HEK293 (cell line): ENCODE data around the gene EXD1.

Source experiments
- CTCF ChIA-PET: fragments of 350-600 bp; formaldehyde crosslinking; extraction: SDS; loops from one replicate; lab custom pipeline; 2021; ENCODE audit warnings: antibody characterized with exemption; lab: Yijun Ruan, JAX
- POLR2A ChIA-PET: fragments of 300-600 bp; formaldehyde crosslinking; extraction: SDS; loops from one replicate; lab custom pipeline; 2020; ENCODE audit warnings: antibody characterized with exemption, inconsistent platforms; lab: Yijun Ruan, JAX
- H3K27ac ChIP-seq: fragments of 200-500 bp; sonication (Bioruptor generic); 2 replicates; pipeline ENCODE4 v1.5.1; 2014; ENCODE audit warnings: low read depth, low read length, control low read depth, inconsistent platforms; ENCODE audit errors: extremely low read depth
- H3K36me3 ChIP-seq, 2 experiments: fragments of 200-500 bp in 1 of 2; sonication (Bioruptor generic) in 1 of 2; 1 replicate in 1 of 2; 2 replicates in 1 of 2; pipeline ENCODE4 v1.5.1; 2014 to 2017; ENCODE audit warnings: inconsistent platforms in 2 of 2, low read length in 2 of 2; ENCODE audit not compliant: control insufficient read depth in 2 of 2, insufficient read depth in 1 of 2
- H3K4me1 ChIP-seq: fragments of 200-500 bp; sonication (Bioruptor generic); 2 replicates; pipeline ENCODE4 v1.5.1; 2014; ENCODE audit warnings: mild to moderate bottlenecking, low read length, inconsistent platforms; ENCODE audit not compliant: control insufficient read depth, insufficient read depth
- H3K4me3 ChIP-seq: 2 replicates; pipeline ENCODE4 v1.5.1; 2011; ENCODE audit warnings: low read depth, mild to moderate bottlenecking, control low read depth, low read length, moderate library complexity
- H3K9me3 ChIP-seq: fragments of 200-500 bp; sonication (Bioruptor generic); 2 replicates; pipeline ENCODE4 v1.5.1; 2014; ENCODE audit warnings: low read depth, low read length, inconsistent platforms; ENCODE audit not compliant: control insufficient read depth, insufficient read depth
- KLF7 ChIP-seq: fragments of 450-650 bp; formaldehyde crosslinking; IDR thresholded peaks from 2 replicates; pipeline ENCODE4 v1.5.1; 2016; ENCODE audit warnings: missing biosample characterization, missing genetic modification characterization, borderline replicate concordance
- PBX3 ChIP-seq: sonication (generic); formaldehyde crosslinking; IDR thresholded peaks from 2 replicates; pipeline ENCODE4 v1.8.1; 2022; ENCODE audit warnings: mild to moderate bottlenecking, moderate library complexity, missing genetic modification reagents
- PRDM6 ChIP-seq: fragments of 450-650 bp; formaldehyde crosslinking; IDR thresholded peaks from 2 replicates; pipeline ENCODE4 v1.5.1; 2017; ENCODE audit warnings: missing biosample characterization, missing genetic modification characterization
- RBAK ChIP-seq: fragments of 450-650 bp; formaldehyde crosslinking; IDR thresholded peaks from 2 replicates; pipeline ENCODE4 v1.5.1; 2016; ENCODE audit warnings: missing biosample characterization, missing genetic modification characterization
- SP3 ChIP-seq: fragments of 450-650 bp; formaldehyde crosslinking; IDR thresholded peaks from 2 replicates; pipeline ENCODE4 v1.5.1; 2016; ENCODE audit warnings: missing biosample characterization, missing genetic modification characterization
- WT1 ChIP-seq: fragments of 450-650 bp; formaldehyde crosslinking; IDR thresholded peaks from 2 replicates; pipeline ENCODE4 v1.5.1; 2016; ENCODE audit warnings: missing biosample characterization, missing genetic modification characterization
- ZFP3 ChIP-seq: fragments of 450-650 bp; formaldehyde crosslinking; IDR thresholded peaks from 2 replicates; pipeline ENCODE4 v1.5.1; 2016; ENCODE audit warnings: low read depth, missing biosample characterization, missing genetic modification characterization
- ZNF10 ChIP-seq: fragments of 450-650 bp; formaldehyde crosslinking; IDR thresholded peaks from 2 replicates; pipeline ENCODE4 v1.5.1; 2017; ENCODE audit warnings: missing biosample characterization, missing genetic modification characterization
- ZNF114 ChIP-seq: fragments of 450-650 bp; formaldehyde crosslinking; IDR thresholded peaks from 2 replicates; pipeline ENCODE4 v1.5.0; 2017; ENCODE audit warnings: missing biosample characterization, missing genetic modification characterization
- ZNF148 ChIP-seq: fragments of 450-650 bp; formaldehyde crosslinking; IDR thresholded peaks from 2 replicates; pipeline ENCODE4 v1.5.0; 2017; ENCODE audit warnings: missing biosample characterization, missing genetic modification characterization, borderline replicate concordance
- ZNF157 ChIP-seq: fragments of 450-650 bp; formaldehyde crosslinking; IDR thresholded peaks from 2 replicates; pipeline ENCODE4 v1.5.1; 2016; ENCODE audit warnings: missing biosample characterization, missing genetic modification characterization
- ZNF24 ChIP-seq: fragments of 450-650 bp; formaldehyde crosslinking; IDR thresholded peaks from 2 replicates; pipeline ENCODE4 v1.5.1; 2016; ENCODE audit warnings: missing biosample characterization, missing genetic modification characterization
- ZNF585B ChIP-seq: fragments of 450-650 bp; formaldehyde crosslinking; IDR thresholded peaks from 2 replicates; pipeline ENCODE4 v1.5.1; 2016; ENCODE audit warnings: missing biosample characterization, missing genetic modification characterization
- ZNF623 ChIP-seq: fragments of 450-650 bp; formaldehyde crosslinking; IDR thresholded peaks from 2 replicates; pipeline ENCODE4 v1.5.1; 2016; ENCODE audit warnings: missing biosample characterization, missing genetic modification characterization
- ZNF626 ChIP-seq: fragments of 450-650 bp; sonication (Bioruptor Pico); formaldehyde crosslinking; IDR thresholded peaks from 2 replicates; pipeline ENCODE4 v1.5.1; 2018; ENCODE audit warnings: missing biosample characterization, missing genetic modification characterization, inconsistent platforms
- ZNF707 ChIP-seq: fragments of 450-650 bp; formaldehyde crosslinking; IDR thresholded peaks from 2 replicates; pipeline ENCODE4 v1.5.1; 2016; ENCODE audit warnings: missing biosample characterization, missing genetic modification characterization

EXD1 gene

GRCh38 chr15:41133454-41133853 lies 97.1 kb downstream of the EXD1 start:
- Histone ChIP-seq H3K27ac (no peak overlapping the region), H3K36me3 (no peaks in the 10 kb centered on the region), H3K9me3 (no peaks in the 10 kb centered on the region), H3K4me1 (no peaks in the 10 kb centered on the region), H3K4me3 (no peak overlapping the region)
- TF ChIP-seq WT1, result no peak
- TF ChIP-seq SP3 (tag by site-specific recombination), result no peak
- no peak for TF ChIP-seq PBX3 (CRISPR knock-in tag)
- no peak for TF ChIP-seq ZFP3 (tag by site-specific recombination)
- TF ChIP-seq ZNF10, result no peak
- no peak for TF ChIP-seq ZNF623 (tag by site-specific recombination)
- TF ChIP-seq RBAK (tag by site-specific recombination), result no peak
- no peak for TF ChIP-seq ZNF148 (tag by site-specific recombination)
- TF ChIP-seq ZNF157 (tag by site-specific recombination), result no peak
- TF ChIP-seq ZNF114 (tag by site-specific recombination), result no peak
- TF ChIP-seq ZNF626 (tag by site-specific recombination), result no peak
- no peak for TF ChIP-seq KLF7 (tag by site-specific recombination)
- TF ChIP-seq ZNF24 (tag by site-specific recombination), result no peak
- no peak for TF ChIP-seq PRDM6
- TF ChIP-seq ZNF585B (tag by site-specific recombination), result no peak
- TF ChIP-seq ZNF707 (tag by site-specific recombination), result no peak
- ChIA-PET CTCF (no interaction called here), POLR2A (interaction anchor here (0.6 kb wide), 1 partner anchor 58 kb away, joined by 3 read pairs; no protein-coding TSS in a partner anchor)
